Cardiac muscle cell (in vitro differentiated cells and primary cell): ENCODE measurements around the gene SMAP1. TPM values are rescaled to one million over a fixed set of nuclear protein-coding genes. Genes with fewer than 3 reads are reported as not detected.

Source experiments
- DNase-seq, 2 donors: peaks; one replicate each; pipeline versions ENCODE4 v3.0.0 to v3.0.0-alpha.2; 2010 to 2017; ENCODE audit warnings: low read depth in 1 of 2, low spot score in 1 of 2
- H3K27ac ChIP-seq: fragments of 200-600 bp; sonication (generic); 2 replicates; pipeline ENCODE4 v1.5.1; 2016
- H3K27me3 ChIP-seq: fragments of 200-600 bp; sonication (generic); 2 replicates; pipeline ENCODE4 v1.6.0; 2016; ENCODE audit warnings: control low read depth
- H3K36me3 ChIP-seq: fragments of 200-600 bp; sonication (generic); 2 replicates; pipeline ENCODE4 v1.5.1; 2016; ENCODE audit warnings: control low read depth
- H3K4me1 ChIP-seq: fragments of 200-600 bp; sonication (generic); 2 replicates; pipeline ENCODE4 v1.8.1; 2017; ENCODE audit warnings: low read depth, mild to moderate bottlenecking, mixed run types
- H3K4me3 ChIP-seq: fragments of 200-600 bp; sonication (generic); 2 replicates; pipeline ENCODE4 v1.5.1; 2016; ENCODE audit warnings: mild to moderate bottlenecking
- H3K9me3 ChIP-seq: fragments of 200-600 bp; sonication (generic); 2 replicates; pipeline ENCODE4 v1.5.1; 2017; ENCODE audit warnings: low read depth, mild to moderate bottlenecking, control low read depth
- CTCF ChIP-seq: IDR thresholded peaks from 2 replicates; pipeline ENCODE4 v1.5.1; 2012; ENCODE audit warnings: low read depth, mild to moderate bottlenecking, low read length
- polyA plus RNA-seq: library from polyadenylated mRNA; unstranded; fragments of >200 nt; fragmentation: Nextera tagmentation; extraction: Ambion mirVana; gene quantifications from 2 replicates; pipeline ENCODE4 v1.2.1, GENCODE V29; 2016
- total RNA-seq: library from RNA; depleted of rRNA; stranded (reverse); fragments of >200 nt; gene quantifications from 2 replicates; pipeline ENCODE4 v1.2.3, GENCODE V29; 2016

Gene SMAP1
- total and polyA plus RNA-seq, 2 experiments from 2014 or later = 37.7 to 43.1 TPM

DNA sequence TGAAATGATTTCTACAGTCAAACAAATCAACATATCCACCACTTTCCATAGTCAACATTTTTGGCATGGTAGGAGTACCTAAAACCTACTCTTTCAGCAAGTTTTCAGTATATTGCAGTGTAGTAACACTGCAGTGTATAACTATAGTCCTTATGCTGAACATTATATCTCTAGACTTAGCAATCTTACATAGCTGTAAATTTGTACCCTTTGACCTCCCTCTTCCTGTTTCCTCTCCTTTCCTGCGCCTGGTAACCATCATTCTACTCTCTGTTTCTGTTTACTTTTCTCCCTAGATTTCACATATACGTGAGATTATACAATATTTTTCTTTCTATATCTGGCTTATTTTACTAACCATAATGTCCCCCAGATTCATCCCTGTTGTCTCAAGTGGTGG, 40.2 kb downstream of the SMAP1 start:
- no peak overlapping the region for H3K4me3 ChIP-seq
- no peak overlapping the region for H3K27ac ChIP-seq
- TF ChIP-seq CTCF = no peak
- no peak for DNase-seq
- no peaks in the 10 kb centered on the region for H3K36me3 ChIP-seq
- H3K4me1 ChIP-seq = peaks cover 9% of the 10 kb centered on the region
- H3K9me3 ChIP-seq = no peaks in the 10 kb centered on the region
- no peaks in the 10 kb centered on the region for H3K27me3 ChIP-seq

- DNase-seq = no peak
- no peak for TF ChIP-seq CTCF
- H3K9me3 ChIP-seq = no peaks in the 10 kb centered on the region
Measured at GRCh38 chr6:70708448-70708847, 40.8 kb downstream of the SMAP1 start.

GRCh38 chr6:70709826-70710225, 42.1 kb downstream of the SMAP1 start:
- H3K9me3 ChIP-seq = no peaks in the 10 kb centered on the region
- H3K36me3 ChIP-seq = no peaks in the 10 kb centered on the region
- TF ChIP-seq CTCF = no peak
- no peak overlapping the region for H3K4me3 ChIP-seq
- no peaks in the 10 kb centered on the region for H3K27me3 ChIP-seq
- H3K4me1 ChIP-seq = peaks cover 9% of the 10 kb centered on the region
- no peak overlapping the region for H3K27ac ChIP-seq
- DNase-seq = peak in 1 of 2 donors; percentile 74

More at GRCh38 chr6:70708448-70708847, 40.8 kb downstream of the SMAP1 start:
- peaks cover 9% of the 10 kb centered on the region for H3K4me1 ChIP-seq
- no peaks in the 10 kb centered on the region for H3K27me3 ChIP-seq
- H3K36me3 ChIP-seq = no peaks in the 10 kb centered on the region
- no peak overlapping the region for H3K4me3 ChIP-seq
- no peak overlapping the region for H3K27ac ChIP-seq

GRCh38 chr6:70714716-70715257, 47.1 kb downstream of the SMAP1 start:
- no peak for DNase-seq
- no peak overlapping the region for H3K4me3 ChIP-seq
- no peaks in the 10 kb centered on the region for H3K27me3 ChIP-seq
- no peaks in the 10 kb centered on the region for H3K36me3 ChIP-seq
- no peak for TF ChIP-seq CTCF
- H3K27ac ChIP-seq = no peak overlapping the region
- no peaks in the 10 kb centered on the region for H3K9me3 ChIP-seq
- no peaks in the 10 kb centered on the region for H3K4me1 ChIP-seq

- Histone ChIP-seq H3K27me3 (no peaks in the 10 kb centered on the region), H3K27ac (no peak overlapping the region), H3K9me3 (no peaks in the 10 kb centered on the region), H3K4me3 (no peak overlapping the region), H3K36me3 (no peaks in the 10 kb centered on the region), H3K4me1 (no peaks in the 10 kb centered on the region)
- no peak for DNase-seq
- TF ChIP-seq CTCF = no peak
Measured at GRCh38 chr6:70717038-70717801, 49.5 kb downstream of the SMAP1 start.
